ENCODE results near the gene N4BP2. TPM values are rescaled to one million over a fixed set of nuclear protein-coding genes. Genes with fewer than 3 reads are reported as not detected.

The N4BP2 gene
- total and polyA plus RNA-seq, 9 donors: 3.5 to 21.3 (median 10.6) TPM

DNA sequence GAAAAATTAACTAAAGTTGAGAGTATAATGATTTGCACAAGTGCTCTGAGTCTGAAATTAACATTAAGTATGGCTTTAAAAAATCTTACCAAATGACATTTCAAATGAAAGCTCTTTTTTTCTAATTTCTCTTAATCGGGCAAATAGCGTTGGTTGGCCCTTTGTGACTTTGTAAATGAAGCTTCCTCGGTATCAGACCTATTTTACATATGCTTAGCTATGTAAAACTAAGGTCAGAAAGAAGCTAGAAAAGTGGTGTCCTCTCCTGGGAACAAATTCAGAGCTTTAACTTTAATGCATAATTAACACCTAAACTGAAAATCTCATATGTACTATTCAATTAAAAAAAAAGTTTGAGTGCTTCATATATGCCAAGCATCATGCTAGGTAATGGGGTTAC lies 62.7 kb downstream of the N4BP2 start:
- 85 to 92% (median 92%) methylated on average over 3 of the region's 3 CpGs for WGBS, 3 donors
- Histone ChIP-seq H3K27ac (no peak overlapping the region), H3K9me3 (no peaks in the 10 kb centered on the region), H3K27me3 (no peaks in the 10 kb centered on the region), H3K4me1 (ENCODE audit: insufficient read depth) (no peaks in the 10 kb centered on the region), H3K4me3 (no peak overlapping the region), H3K36me3 (no peaks in the 10 kb centered on the region)
- DNase-seq: no peak
- intact Hi-C loops (cut with DNase I): no loop called here
- TF ChIP-seq CTCF (IDR thresholded peaks at IDR 0.05) (no peak), POLR2A (IDR thresholded peaks at IDR 0.05) (no peak), EP300 (IDR thresholded peaks at IDR 0.05) (no peak)

GRCh38 chr4:40121515-40121914 lies 64.9 kb downstream of the N4BP2 start:
- Histone ChIP-seq H3K36me3 (no peaks in the 10 kb centered on the region), H3K4me1 (ENCODE audit: insufficient read depth) (no peaks in the 10 kb centered on the region), H3K4me3 (no peak overlapping the region), H3K9me3 (no peaks in the 10 kb centered on the region), H3K27ac (no peak overlapping the region), H3K27me3 (no peaks in the 10 kb centered on the region)
- intact Hi-C loops (cut with DNase I): no loop called here
- no peak for DNase-seq
- WGBS, 3 donors: 83 to 93% (median 86%) methylated on average over 4 of the region's 4 CpGs
- TF ChIP-seq POLR2A (IDR thresholded peaks at IDR 0.05) (no peak), CTCF (IDR thresholded peaks at IDR 0.05) (no peak), EP300 (IDR thresholded peaks at IDR 0.05) (no peak)

GRCh38 chr4:40122941-40123340 lies 66.3 kb downstream of the N4BP2 start:
- Histone ChIP-seq H3K4me1 (ENCODE audit: insufficient read depth) (no peaks in the 10 kb centered on the region), H3K27me3 (no peaks in the 10 kb centered on the region), H3K4me3 (no peak overlapping the region), H3K27ac (no peak overlapping the region), H3K36me3 (no peaks in the 10 kb centered on the region), H3K9me3 (no peaks in the 10 kb centered on the region)
- no peak for DNase-seq
- 94 to 96% (median 95%) methylated on average over 1 of the region's 1 CpG for WGBS, 3 donors
- no peak for TF ChIP-seq EP300 (IDR thresholded peaks at IDR 0.05)
- no peak for TF ChIP-seq POLR2A (IDR thresholded peaks at IDR 0.05)
- TF ChIP-seq CTCF (IDR thresholded peaks at IDR 0.05): no peak
- intact Hi-C loops (cut with DNase I): no loop called here

DNA sequence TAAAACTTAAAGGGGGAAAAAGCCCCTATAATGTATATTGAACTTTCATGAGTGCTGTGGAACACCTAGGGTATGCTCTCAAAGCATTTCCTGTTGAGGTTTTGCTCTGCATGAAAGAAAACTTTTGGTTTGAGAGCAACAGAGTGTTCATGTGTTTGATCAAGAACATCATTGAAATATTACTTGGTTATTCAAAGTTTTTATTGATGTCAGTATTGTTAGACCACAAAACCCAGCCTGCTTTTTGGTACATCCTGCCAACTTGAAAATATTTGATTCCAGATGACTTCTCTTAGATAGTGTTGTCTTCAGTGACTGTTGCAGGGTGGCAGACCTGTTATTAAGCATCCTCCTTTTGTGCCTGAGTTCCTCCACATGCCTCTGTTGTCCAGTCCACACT lies 68.0 kb downstream of the N4BP2 start:
- DNase-seq: no peak
- intact Hi-C loops (cut with DNase I): no loop called here
- no peak for TF ChIP-seq POLR2A (IDR thresholded peaks at IDR 0.05)
- H3K4me3 ChIP-seq: no peak overlapping the region
- no peaks in the 10 kb centered on the region for H3K27me3 ChIP-seq
- H3K27ac ChIP-seq: no peak overlapping the region
- H3K36me3 ChIP-seq: no peaks in the 10 kb centered on the region
- no peaks in the 10 kb centered on the region for H3K4me1 ChIP-seq (ENCODE audit: insufficient read depth)
- no peaks in the 10 kb centered on the region for H3K9me3 ChIP-seq

DNA sequence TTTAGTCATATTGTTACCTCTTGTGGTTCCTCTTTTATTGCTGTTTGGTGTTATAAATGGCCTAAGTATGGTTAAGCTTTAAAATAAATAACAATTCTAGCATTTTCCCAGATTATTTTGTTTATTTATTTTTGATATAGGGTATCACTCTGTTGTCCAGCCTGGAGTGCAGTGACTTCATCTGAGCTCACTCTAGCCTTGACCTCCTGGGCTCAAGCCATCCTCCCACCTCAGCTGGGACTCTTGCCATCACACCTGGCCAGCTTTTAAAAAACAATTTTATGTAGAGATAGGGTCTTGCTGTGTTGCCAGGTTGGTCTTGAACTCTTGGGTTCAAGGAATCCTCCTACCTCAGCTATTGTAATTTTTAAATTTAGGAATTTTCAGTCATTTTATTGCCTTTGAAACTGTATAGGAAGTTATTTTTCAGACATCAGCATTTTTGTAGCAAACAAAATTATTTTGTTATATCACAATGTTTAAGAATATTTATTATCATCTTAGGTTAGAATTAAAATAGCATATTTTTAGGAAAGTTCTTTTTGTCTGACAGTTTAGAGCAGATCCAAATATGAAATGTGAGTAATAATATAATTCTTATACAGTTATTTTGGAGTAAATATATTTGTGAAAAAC lies 73.9 kb downstream of the N4BP2 start:
- Histone ChIP-seq H3K27me3 (no peaks in the 10 kb centered on the region), H3K4me1 (ENCODE audit: insufficient read depth) (peaks cover 2% of the 10 kb centered on the region), H3K9me3 (no peaks in the 10 kb centered on the region), H3K27ac (no peak overlapping the region), H3K36me3 (no peaks in the 10 kb centered on the region), H3K4me3 (no peak overlapping the region)
- intact Hi-C loops (cut with DNase I): no loop called here
- no peak for TF ChIP-seq EP300 (IDR thresholded peaks at IDR 0.05)
- no peak for TF ChIP-seq CTCF (IDR thresholded peaks at IDR 0.05)
- no peak for TF ChIP-seq POLR2A (IDR thresholded peaks at IDR 0.05)
- DNase-seq: peak in 1 of 5 donors; percentile 46

Measured in ovary (tissue), 9 donors.